Endodermal cell (in vitro differentiated cells): ENCODE results near the gene DYNC1I1. TPM values are rescaled to one million over a fixed set of nuclear protein-coding genes. Genes with fewer than 3 reads are reported as not detected.

Source experiments
- DNase-seq: peaks from one replicate; pipeline ENCODE4 v3.0.0-alpha.2; 2017
- H3K27ac ChIP-seq: 2 replicates; pipeline ENCODE4 v1.5.1; 2013; ENCODE audit warnings: mild to moderate bottlenecking, low read depth, low read length, moderate library complexity
- H3K27me3 ChIP-seq: 2 replicates; pipeline ENCODE4 v1.6.1; 2013; ENCODE audit warnings: mild to moderate bottlenecking, low read length, moderate library complexity; ENCODE audit not compliant: insufficient read depth, control insufficient read depth, poor library complexity, severe bottlenecking
- H3K36me3 ChIP-seq: 2 replicates; pipeline ENCODE4 v1.7.0; 2013; ENCODE audit warnings: mild to moderate bottlenecking, low read length, moderate library complexity; ENCODE audit not compliant: control insufficient read depth, insufficient read depth
- H3K4me1 ChIP-seq: one replicate; pipeline ENCODE4 v1.7.0; 2013; ENCODE audit warnings: low read length; ENCODE audit not compliant: control insufficient read depth, insufficient read depth
- H3K4me3 ChIP-seq: 2 replicates; pipeline ENCODE4 v1.5.1; 2013; ENCODE audit warnings: mild to moderate bottlenecking, low read length, moderate library complexity
- H3K9ac ChIP-seq: 2 replicates; pipeline ENCODE4 v1.6.1; 2013; ENCODE audit warnings: mild to moderate bottlenecking, low read length, moderate library complexity; ENCODE audit not compliant: poor library complexity, severe bottlenecking; ENCODE audit errors: extremely low read depth
- H3K9me3 ChIP-seq: 2 replicates; pipeline ENCODE4 v1.6.1; 2013; ENCODE audit warnings: mild to moderate bottlenecking, low read length, moderate library complexity; ENCODE audit not compliant: control insufficient read depth
- H3K27ac Mint-ChIP-seq: 2 replicates; pipeline ENCODE4 v1.8.0; 2020; ENCODE audit warnings: mixed read lengths
- H3K27me3 Mint-ChIP-seq: 2 replicates; pipeline ENCODE4 v1.8.0; 2021; ENCODE audit warnings: mild to moderate bottlenecking, mixed read lengths; ENCODE audit not compliant: insufficient read depth
- H3K36me3 Mint-ChIP-seq: 2 replicates; pipeline ENCODE4 v1.8.0; 2020; ENCODE audit warnings: low read depth, mixed read lengths
- H3K4me1 Mint-ChIP-seq: 2 replicates; pipeline ENCODE4 v1.8.0; 2020; ENCODE audit warnings: mixed read lengths
- H3K4me3 Mint-ChIP-seq: 2 replicates; pipeline ENCODE4 v1.8.0; 2020; ENCODE audit warnings: mild to moderate bottlenecking, moderate library complexity, mixed read lengths
- H3K9me3 Mint-ChIP-seq: 2 replicates; pipeline ENCODE4 v1.8.0; 2020; ENCODE audit warnings: mild to moderate bottlenecking, mixed read lengths
- WGBS, 2 experiments: methylation state at CpG; one replicate each; pipeline versions ENCODE4 v1.1.5 to v1.1.7; 2013; ENCODE audit warnings: missing lambda C conversion rate in 2 of 2, mixed read lengths in 1 of 2; ENCODE audit not compliant: insufficient coverage in 1 of 2, insufficient read length in 1 of 2; 5-methylcytosine and 5-hydroxymethylcytosine counted together
- total RNA-seq, 2 donors: library from RNA; stranded (reverse); fragmentation: NEBNext Ultra II Directional in 1 of 2; extraction: Animal tissue kit (Norgen Biotek cat#: 25700) in 1 of 2; gene quantifications; 2 replicates in 1 of 2; 3 replicates in 1 of 2; pipeline ENCODE4 v1.2.1, GENCODE V29; 2021
- TF ChIP-seq, protein P1 (sequence below): fragments of 200-600 bp; sonication (generic); conservative IDR thresholded peaks from 2 replicates; pipeline ENCODE4 v1.5.0; 2021; ENCODE audit warnings: antibody characterized with exemption, mild to moderate bottlenecking

DYNC1I1 gene
- total RNA-seq, 2 donors from 2014 or later, result 6.5 to 7.2 TPM

DNA sequence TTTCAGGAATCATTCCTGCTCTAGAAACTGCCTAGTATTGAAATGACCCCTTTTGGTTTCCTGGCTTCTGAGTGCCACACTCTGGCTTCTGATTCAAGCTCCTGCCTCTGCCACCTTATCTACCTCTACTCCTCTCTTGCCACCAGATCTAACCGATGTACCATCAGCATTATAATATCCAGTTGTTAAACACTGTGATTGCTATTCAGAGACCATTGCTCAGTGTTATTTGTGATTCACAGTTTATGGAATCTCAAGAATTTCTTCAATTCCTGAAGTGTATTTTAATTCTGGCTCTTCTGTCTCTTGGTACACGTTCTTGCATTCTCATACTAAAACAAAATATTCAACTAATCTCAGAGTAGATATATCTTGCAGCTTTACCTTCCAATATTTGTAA is 88.7 kb downstream of the DYNC1I1 start:
- TF ChIP-seq, protein P1, sequence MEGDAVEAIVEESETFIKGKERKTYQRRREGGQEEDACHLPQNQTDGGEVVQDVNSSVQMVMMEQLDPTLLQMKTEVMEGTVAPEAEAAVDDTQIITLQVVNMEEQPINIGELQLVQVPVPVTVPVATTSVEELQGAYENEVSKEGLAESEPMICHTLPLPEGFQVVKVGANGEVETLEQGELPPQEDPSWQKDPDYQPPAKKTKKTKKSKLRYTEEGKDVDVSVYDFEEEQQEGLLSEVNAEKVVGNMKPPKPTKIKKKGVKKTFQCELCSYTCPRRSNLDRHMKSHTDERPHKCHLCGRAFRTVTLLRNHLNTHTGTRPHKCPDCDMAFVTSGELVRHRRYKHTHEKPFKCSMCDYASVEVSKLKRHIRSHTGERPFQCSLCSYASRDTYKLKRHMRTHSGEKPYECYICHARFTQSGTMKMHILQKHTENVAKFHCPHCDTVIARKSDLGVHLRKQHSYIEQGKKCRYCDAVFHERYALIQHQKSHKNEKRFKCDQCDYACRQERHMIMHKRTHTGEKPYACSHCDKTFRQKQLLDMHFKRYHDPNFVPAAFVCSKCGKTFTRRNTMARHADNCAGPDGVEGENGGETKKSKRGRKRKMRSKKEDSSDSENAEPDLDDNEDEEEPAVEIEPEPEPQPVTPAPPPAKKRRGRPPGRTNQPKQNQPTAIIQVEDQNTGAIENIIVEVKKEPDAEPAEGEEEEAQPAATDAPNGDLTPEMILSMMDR, result no peak
- H3K9me3 ChIP-seq, result no peaks in the 10 kb centered on the region
- no peaks in the 10 kb centered on the region for H3K27me3 ChIP-seq
- DNase-seq, result no peak
- no peaks in the 10 kb centered on the region for H3K9me3 Mint-ChIP-seq
- H3K36me3 Mint-ChIP-seq, result no peaks in the 10 kb centered on the region
- H3K36me3 ChIP-seq, result no peaks in the 10 kb centered on the region
- no peak overlapping the region for H3K4me3 Mint-ChIP-seq
- H3K4me1 Mint-ChIP-seq, result peaks cover 14% of the 10 kb centered on the region
- no peak overlapping the region for H3K27ac Mint-ChIP-seq
- H3K27ac ChIP-seq, result no peak overlapping the region
- H3K27me3 Mint-ChIP-seq, result no peaks in the 10 kb centered on the region
- WGBS, 2 experiments, result 64 to 86% methylated on average over 2 of the region's 2 CpGs
- no peak overlapping the region for H3K9ac ChIP-seq
- no peak overlapping the region for H3K4me3 ChIP-seq
- H3K4me1 ChIP-seq, result peaks cover 8% of the 10 kb centered on the region

DNA sequence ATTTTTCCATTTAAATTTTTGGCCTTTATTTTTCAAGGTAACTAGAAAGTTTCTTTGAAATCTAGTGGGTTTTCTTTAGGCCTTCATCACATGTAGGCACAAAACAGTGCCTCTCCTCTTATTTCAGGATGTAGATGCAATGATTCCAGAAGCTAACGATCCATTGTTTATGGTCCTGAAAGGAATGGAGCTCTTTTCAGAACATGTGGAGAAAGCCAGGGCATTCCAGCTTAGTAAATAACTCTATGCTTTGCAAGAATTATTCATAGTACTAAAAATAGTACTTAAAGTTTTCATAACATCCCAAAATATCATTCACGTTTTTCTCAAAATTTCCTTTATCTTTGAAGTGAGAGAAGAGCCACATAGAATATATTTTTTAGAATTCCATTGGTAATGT is 91.3 kb downstream of the DYNC1I1 start:
- Mint-ChIP-seq H3K4me1 (peaks cover 14% of the 10 kb centered on the region), H3K36me3 (no peaks in the 10 kb centered on the region), H3K27me3 (no peaks in the 10 kb centered on the region), H3K27ac (no peak overlapping the region), H3K9me3 (no peaks in the 10 kb centered on the region), H3K4me3 (no peak overlapping the region)
- H3K4me3 ChIP-seq, result no peak overlapping the region
- H3K9ac ChIP-seq, result no peak overlapping the region
- no peaks in the 10 kb centered on the region for H3K27me3 ChIP-seq
- peaks cover 6% of the 10 kb centered on the region for H3K4me1 ChIP-seq
- no peak overlapping the region for H3K27ac ChIP-seq
- WGBS, 2 experiments, result 80% methylated on average over 2 of the region's 2 CpGs; no CpG with 5 or more reads in 1 of the 2 experiments
- H3K9me3 ChIP-seq, result no peaks in the 10 kb centered on the region
- DNase-seq, result no peak
- TF ChIP-seq, protein P1, result no peak
- H3K36me3 ChIP-seq, result no peaks in the 10 kb centered on the region

DNA sequence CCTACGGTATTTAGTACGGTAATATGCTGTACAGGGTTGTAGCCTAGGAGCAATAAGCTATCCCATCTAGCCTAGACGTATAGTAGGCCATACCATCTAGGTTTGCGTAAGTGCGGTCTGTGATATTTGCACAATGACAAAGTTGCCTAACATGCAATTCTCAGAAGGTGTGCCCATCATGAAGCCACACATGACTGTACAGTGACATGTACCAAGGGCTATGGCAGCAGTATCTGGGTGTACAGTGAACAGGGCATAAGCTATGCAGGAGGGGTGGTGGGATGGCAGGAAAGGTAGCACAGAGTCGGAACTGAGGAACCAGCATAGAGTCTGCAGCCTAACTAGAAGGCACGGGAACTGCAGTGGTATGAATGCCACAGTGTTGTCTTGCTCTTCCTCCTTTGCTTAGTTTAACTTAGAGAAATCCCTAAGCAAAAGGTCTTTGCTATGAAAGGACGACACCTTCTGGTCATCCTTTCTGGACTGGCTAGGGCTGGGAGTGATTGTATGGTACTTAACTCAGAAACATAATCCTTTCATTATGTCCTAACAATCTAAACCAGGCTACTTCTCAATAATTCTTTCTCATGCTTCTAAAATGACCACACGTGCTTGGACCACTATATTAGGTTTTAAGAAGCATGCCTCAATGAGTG is 93.5 kb downstream of the DYNC1I1 start:
- Mint-ChIP-seq H3K27me3 (no peaks in the 10 kb centered on the region), H3K27ac (no peak overlapping the region), H3K36me3 (no peaks in the 10 kb centered on the region), H3K4me3 (no peak overlapping the region), H3K4me1 (peaks cover 7% of the 10 kb centered on the region), H3K9me3 (no peaks in the 10 kb centered on the region)
- H3K36me3 ChIP-seq, result peaks cover 8% of the 10 kb centered on the region
- H3K9me3 ChIP-seq, result no peaks in the 10 kb centered on the region
- TF ChIP-seq, protein P1, result peak; percentile 80
- no peaks in the 10 kb centered on the region for H3K4me1 ChIP-seq
- no peak overlapping the region for H3K4me3 ChIP-seq
- WGBS, 2 experiments, result 82 to 84% methylated on average over 5 to 8 of the region's 9 CpGs
- no peak overlapping the region for H3K27ac ChIP-seq
- no peaks in the 10 kb centered on the region for H3K27me3 ChIP-seq
- peak; percentile 68 for DNase-seq
- H3K9ac ChIP-seq, result no peak overlapping the region
